Fibroblast of skin of right quadriceps (primary cell): ENCODE measurements around the gene NUCKS1.
A peak's percentile ranks its signal among the peaks of the same experiment; 100 is the strongest.

Source experiments
- DNase-seq: peaks from one replicate; pipeline ENCODE4 v3.0.0-alpha.2; 2013

NUCKS1 gene, protein sequence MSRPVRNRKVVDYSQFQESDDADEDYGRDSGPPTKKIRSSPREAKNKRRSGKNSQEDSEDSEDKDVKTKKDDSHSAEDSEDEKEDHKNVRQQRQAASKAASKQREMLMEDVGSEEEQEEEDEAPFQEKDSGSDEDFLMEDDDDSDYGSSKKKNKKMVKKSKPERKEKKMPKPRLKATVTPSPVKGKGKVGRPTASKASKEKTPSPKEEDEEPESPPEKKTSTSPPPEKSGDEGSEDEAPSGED

GRCh38 chr1:205750138-205751035 lies at the start of gene NUCKS1:
Gene NUCKS1 (minus strand): TSS chr1:205750182. CDS start chr1:205749973, 209 bp downstream.
- peak; percentile 100 for DNase-seq

GRCh38 chr1:205798577-205798976 lies 48.6 kb upstream of the NUCKS1 start:
- DNase-seq = no peak

- no peak for DNase-seq
Measured at GRCh38 chr1:205797168-205797567, 47.2 kb upstream of the NUCKS1 start.

DNA sequence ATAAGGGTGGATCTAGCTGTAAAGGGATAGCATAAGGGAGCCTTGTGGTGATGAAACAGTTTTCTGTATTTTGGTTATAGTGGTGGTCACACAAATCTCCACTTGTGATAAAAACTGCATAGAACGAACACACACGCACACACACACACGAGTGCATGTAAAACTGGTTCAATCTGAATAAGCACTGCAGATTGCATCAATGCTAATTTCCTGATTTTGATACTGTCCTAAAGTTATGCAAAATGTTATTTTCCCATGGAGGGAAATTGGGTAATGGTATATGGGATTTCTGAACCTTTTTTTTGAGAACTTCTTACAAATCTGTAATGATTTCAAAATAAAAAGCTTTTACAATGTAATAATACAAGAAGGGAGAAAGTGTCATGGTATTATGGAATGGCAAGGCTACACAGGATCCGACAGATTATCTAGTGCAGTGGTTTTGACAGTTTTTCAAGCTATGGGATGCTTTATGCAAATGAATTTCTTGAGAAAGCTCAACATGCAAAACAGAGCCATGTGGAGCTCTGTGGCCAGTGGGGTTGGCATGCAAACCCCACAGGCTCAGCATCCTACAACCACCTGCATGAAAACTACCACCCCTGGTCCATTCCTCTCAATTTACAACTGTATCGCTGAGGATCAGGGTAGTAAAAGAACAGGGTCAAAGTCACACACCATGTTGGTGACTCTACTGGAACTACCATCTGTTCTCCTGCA lies 44.2 kb upstream of the NUCKS1 start:
- no peak for DNase-seq

DNA sequence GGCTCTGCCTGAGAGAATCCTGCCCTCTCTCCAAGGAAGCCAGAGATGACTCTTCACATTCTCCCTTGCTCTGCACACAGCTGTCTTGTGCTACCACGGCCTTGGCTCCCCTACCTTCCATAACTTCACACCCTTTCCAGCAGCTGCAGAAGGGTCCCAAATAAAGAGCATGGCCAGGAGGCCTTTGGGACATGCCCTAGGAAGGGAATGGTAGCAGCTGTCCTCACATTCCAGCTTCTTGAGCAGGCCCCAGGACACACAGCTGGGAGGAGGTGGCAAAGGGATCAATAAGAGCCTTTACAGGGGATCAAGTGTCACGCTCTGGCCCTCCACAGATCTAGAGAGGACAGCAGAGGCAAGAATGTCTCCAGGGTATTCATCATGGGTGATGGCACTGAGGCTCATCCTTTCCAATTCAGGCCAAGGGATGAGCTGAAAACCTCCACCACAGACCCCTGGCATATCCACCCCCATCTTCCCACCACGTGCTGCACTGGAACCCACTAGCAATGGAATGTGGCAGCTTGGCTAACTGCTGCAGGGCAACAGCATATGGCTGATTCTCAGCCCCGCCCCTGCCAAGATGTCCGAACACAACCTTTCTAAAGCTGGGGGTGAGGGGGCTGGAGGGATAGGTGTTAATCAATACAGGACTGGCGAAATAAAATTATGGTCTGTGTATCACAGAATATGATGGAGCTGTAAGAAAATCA lies 43.1 kb upstream of the NUCKS1 start:
- no peak for DNase-seq

- no peak for DNase-seq
Measured at GRCh38 chr1:205792481-205792881, 42.5 kb upstream of the NUCKS1 start.

DNA sequence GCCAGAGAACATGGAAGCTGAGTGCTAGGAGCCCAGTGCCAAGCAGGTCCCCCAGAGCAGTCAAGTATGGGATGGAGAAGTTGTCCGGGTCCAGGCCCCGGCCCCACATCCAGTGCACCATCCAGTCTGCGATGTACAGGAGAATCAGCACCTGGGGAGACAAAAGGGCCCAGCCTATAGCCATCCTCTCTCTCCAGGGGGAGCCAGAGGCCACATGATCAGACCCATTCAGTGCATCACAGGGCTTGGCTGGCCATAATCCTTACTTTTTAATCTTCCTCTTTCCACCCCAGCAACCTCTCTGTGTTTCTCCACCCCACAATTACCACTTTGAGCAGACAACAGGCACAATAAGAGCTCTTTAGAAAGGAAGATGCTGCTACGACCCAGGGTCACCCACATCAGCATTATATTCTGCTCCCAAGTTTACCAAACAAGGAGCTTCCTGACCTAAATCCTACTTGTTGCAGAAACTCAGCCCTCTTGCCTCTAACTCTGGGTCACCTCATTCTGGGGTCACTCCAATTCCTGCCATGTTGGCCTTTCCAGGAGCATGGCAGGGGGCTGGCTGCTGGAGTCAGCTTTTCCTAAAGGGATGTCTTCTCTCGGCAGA lies 41.7 kb upstream of the NUCKS1 start:
- peak; percentile 48 for DNase-seq

- DNase-seq = no peak
Measured at GRCh38 chr1:205787287-205787916, 37.4 kb upstream of the NUCKS1 start.

GRCh38 chr1:205786601-205787000 lies 36.6 kb upstream of the NUCKS1 start:
- no peak for DNase-seq

DNA sequence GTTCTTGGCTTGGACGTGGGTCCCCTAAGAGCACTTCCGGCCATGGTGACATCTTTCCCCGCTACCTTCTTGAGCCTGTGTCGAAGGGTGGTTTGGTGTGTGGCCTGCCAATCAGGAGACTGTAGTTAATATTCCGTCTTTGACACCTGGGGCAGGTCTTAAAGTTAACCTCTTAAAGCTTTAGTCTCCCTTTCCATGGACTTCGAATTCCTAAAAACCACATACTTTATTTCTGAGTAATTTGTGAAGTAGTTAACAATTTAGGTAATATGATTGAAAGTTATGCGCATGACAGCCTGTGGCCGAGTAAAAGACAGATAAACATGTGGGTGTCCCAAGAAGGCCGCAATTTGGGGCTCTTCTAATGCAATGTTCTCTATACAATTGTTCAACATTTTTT lies 35.5 kb upstream of the NUCKS1 start:
- no peak for DNase-seq

DNA sequence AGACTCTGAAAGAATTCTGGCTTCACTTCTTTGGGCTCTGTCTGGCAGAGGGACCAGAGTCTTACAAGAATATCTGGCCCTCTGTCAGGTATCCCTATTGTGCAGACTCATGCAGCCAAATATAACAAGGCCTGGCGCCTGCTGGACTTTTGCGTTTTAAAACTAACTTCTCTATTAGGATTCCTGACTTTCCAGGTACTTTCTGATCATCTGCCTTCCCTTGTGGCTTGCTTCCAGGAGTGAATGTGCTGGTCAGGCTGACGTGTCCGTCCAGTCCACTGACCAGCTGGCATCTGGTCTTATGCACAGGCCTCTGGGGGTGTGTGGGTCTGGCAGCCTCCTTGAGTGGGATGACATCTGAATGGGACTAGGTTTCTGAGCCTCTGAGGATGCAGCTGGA lies 33.9 kb upstream of the NUCKS1 start:
- DNase-seq = no peak

DNA sequence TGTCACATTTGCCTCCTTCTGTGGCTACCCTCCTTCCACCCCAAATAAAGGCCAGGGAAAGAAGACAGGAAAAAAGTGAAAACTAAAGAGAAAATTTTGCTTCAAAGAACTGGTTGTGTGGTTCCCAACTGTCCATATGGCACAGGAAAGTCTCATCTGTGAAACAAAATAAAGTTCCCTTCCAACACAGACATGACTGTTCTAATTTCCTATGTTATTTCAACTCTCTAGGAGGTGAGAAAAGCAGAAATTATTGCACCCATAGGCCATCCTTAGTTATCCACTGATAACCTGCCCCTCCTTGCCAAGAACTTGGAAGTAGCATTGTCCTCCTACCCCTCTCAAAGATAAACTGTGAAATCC lies 33.4 kb upstream of the NUCKS1 start:
- DNase-seq = no peak

DNA sequence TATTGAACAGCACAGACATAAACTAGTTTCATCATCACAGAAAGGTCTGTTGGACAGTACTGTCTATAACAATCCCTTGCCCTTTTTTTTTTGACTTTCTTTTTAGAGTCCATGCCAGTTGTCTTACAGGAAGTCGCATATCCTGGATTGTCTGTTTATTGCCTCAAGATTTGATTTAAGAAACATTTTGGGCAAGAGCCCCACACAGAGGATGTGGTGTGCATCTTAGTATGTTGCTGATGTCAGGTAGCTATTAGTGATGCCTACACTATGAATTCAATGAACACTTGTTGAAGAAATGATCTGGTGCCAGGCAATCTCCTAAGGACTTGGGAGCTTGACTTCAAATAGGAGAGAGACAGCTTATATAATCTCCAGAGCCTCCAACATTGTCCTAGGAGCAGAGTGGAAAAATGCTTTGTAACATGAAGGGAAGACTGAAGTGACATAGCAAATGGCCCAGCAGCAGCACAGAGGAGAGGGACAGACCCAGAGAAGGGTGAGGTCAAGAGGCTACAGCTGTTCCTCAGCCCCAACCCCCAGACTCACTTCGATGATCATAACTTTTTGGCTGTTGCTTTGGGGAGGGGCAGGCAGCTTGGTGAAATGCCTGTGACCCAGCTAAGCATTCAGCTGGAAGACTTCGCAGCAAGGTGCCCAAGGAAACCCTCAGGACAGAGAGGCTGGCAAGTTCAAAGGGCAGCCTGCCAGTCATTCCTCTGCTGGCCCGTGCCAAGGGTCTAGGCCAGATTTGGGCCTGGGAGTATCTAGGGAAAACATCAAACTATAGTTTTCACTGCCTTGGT lies 32.8 kb upstream of the NUCKS1 start:
- no peak for DNase-seq

- no peak for DNase-seq
Measured at GRCh38 chr1:205780335-205780734, 30.4 kb upstream of the NUCKS1 start.

DNA sequence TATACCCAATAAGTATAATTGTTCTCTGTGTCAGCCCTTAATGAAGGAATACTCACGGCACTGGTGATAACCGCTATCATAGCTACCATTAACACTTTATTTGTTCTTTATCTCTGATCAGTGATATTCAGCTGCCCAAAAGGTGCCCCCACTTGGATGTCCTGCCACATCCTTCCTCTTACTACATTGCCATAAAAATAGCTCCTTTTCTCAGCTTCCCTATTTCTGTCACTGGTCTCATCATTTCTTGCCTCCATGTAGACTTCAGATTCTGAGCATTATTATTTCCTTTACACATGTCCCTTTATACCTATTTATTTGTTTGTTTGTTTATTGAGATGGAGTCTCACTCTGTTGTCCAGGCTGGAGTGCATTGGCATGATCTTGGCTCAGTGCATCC lies 28.0 kb upstream of the NUCKS1 start:
- no peak for DNase-seq

DNA sequence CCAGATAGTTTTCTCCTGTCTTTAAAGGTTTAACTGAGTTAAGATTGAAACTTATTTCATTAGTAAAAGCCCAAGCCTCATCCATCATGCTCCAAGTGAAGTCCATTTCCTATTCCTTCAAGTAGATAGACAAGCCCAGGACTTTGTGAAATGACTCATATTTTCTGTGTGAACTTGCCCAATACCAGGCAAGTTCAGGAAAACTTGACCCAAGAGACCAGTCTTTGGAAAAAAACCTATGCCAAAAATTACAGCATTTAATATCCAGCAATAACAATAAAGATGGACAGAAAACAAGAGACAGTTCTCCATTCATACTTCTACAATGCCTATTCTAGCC lies 25.7 kb upstream of the NUCKS1 start:
- DNase-seq = peak; percentile 57

- peak; percentile 74 for DNase-seq
Measured at GRCh38 chr1:205775015-205775716, 25.2 kb upstream of the NUCKS1 start, which contains the start of gene RAB29. Gene RAB29 (minus strand): TSS chr1:205775482. CDS start chr1:205774956, 526 bp downstream.

- no peak for DNase-seq
Measured at GRCh38 chr1:205774198-205775014, 24.4 kb upstream of the NUCKS1 start.

DNA sequence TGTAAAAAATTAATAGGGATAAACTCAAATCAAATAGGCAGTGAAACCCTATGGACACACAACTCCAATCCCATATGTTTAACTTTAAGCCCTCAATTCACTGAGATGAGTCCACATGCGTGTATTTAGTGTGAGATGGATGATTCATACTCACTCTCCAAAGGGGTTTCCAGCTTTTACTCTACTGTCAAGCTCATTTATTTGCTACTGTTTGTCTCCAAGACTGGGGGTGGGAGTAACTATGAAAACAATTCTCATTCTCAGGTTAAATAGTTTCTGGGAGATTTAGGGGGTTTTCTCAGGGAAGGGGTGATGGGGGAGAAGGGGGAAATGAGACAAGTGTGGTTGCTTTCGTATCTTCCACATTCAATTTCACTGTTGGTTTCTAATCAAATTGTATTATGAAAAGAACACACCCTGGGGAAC lies 22.6 kb upstream of the NUCKS1 start:
- DNase-seq = peak; percentile 56

- DNase-seq = no peak
Measured at GRCh38 chr1:205770618-205771017, 20.6 kb upstream of the NUCKS1 start.
